ENCODE results near the gene DES. TPM values are rescaled to one million over a fixed set of nuclear protein-coding genes. Genes with fewer than 3 reads are reported as not detected.

The DES gene
- total RNA-seq, 1 donor from 2014 or later = not detected

- H3K4me3 Mint-ChIP-seq (ENCODE audit: unreplicated experiment) = no peak overlapping the region
- H3K4me1 Mint-ChIP-seq (ENCODE audit: unreplicated experiment) = peaks cover 7% of the 10 kb centered on the region
- peaks cover 4% of the 10 kb centered on the region for H3K9me3 Mint-ChIP-seq (ENCODE audit: unreplicated experiment)
- no peak for DNase-seq (ENCODE audit: extremely low spot score, unreplicated experiment)
- no peaks in the 10 kb centered on the region for H3K36me3 Mint-ChIP-seq (ENCODE audit: unreplicated experiment)
- H3K27me3 Mint-ChIP-seq (ENCODE audit: unreplicated experiment) = peaks cover 8% of the 10 kb centered on the region
- H3K27ac Mint-ChIP-seq (ENCODE audit: unreplicated experiment) = no peak overlapping the region
- no peak for TF ChIP-seq CTCF (IDR thresholded peaks at IDR 0.05)
Measured at GRCh38 chr2:219408631-219409030, 9.5 kb upstream of the DES start.

GRCh38 chr2:219409619-219410018, 8.6 kb upstream of the DES start:
- peaks cover 4% of the 10 kb centered on the region for H3K9me3 Mint-ChIP-seq (ENCODE audit: unreplicated experiment)
- H3K27me3 Mint-ChIP-seq (ENCODE audit: unreplicated experiment) = peaks cover 12% of the 10 kb centered on the region
- no peaks in the 10 kb centered on the region for H3K36me3 Mint-ChIP-seq (ENCODE audit: unreplicated experiment)
- H3K27ac Mint-ChIP-seq (ENCODE audit: unreplicated experiment) = no peak overlapping the region
- no peak overlapping the region for H3K4me3 Mint-ChIP-seq (ENCODE audit: unreplicated experiment)
- peaks cover 7% of the 10 kb centered on the region for H3K4me1 Mint-ChIP-seq (ENCODE audit: unreplicated experiment)
- no peak for TF ChIP-seq CTCF (IDR thresholded peaks at IDR 0.05)
- no peak for DNase-seq (ENCODE audit: extremely low spot score, unreplicated experiment)

GRCh38 chr2:219410390-219410789, 7.8 kb upstream of the DES start:
- no peak for TF ChIP-seq CTCF (IDR thresholded peaks at IDR 0.05)
- Mint-ChIP-seq H3K9me3 (ENCODE audit: unreplicated experiment) (peaks cover 4% of the 10 kb centered on the region), H3K4me3 (ENCODE audit: unreplicated experiment) (no peak overlapping the region), H3K36me3 (ENCODE audit: unreplicated experiment) (no peaks in the 10 kb centered on the region), H3K4me1 (ENCODE audit: unreplicated experiment) (peaks cover 5% of the 10 kb centered on the region), H3K27ac (ENCODE audit: unreplicated experiment) (no peak overlapping the region), H3K27me3 (ENCODE audit: unreplicated experiment) (peaks cover 12% of the 10 kb centered on the region)
- DNase-seq (ENCODE audit: extremely low spot score, unreplicated experiment) = no peak

- Mint-ChIP-seq H3K36me3 (ENCODE audit: unreplicated experiment) (no peaks in the 10 kb centered on the region), H3K27ac (ENCODE audit: unreplicated experiment) (no peak overlapping the region), H3K9me3 (ENCODE audit: unreplicated experiment) (peaks cover 4% of the 10 kb centered on the region), H3K4me1 (ENCODE audit: unreplicated experiment) (peaks cover 3% of the 10 kb centered on the region), H3K27me3 (ENCODE audit: unreplicated experiment) (peaks cover 14% of the 10 kb centered on the region), H3K4me3 (ENCODE audit: unreplicated experiment) (no peak overlapping the region)
- no peak for DNase-seq (ENCODE audit: extremely low spot score, unreplicated experiment)
- no peak for TF ChIP-seq CTCF (IDR thresholded peaks at IDR 0.05)
Measured at GRCh38 chr2:219414857-219415256, 3.3 kb upstream of the DES start.

GRCh38 chr2:219415580-219416234, 2.5 kb upstream of the DES start:
- no peak for TF ChIP-seq CTCF (IDR thresholded peaks at IDR 0.05)
- peaks cover 14% of the 10 kb centered on the region for H3K27me3 Mint-ChIP-seq (ENCODE audit: unreplicated experiment)
- no peak overlapping the region for H3K27ac Mint-ChIP-seq (ENCODE audit: unreplicated experiment)
- H3K36me3 Mint-ChIP-seq (ENCODE audit: unreplicated experiment) = no peaks in the 10 kb centered on the region
- DNase-seq (ENCODE audit: extremely low spot score, unreplicated experiment) = no peak
- H3K4me1 Mint-ChIP-seq (ENCODE audit: unreplicated experiment) = peaks cover 5% of the 10 kb centered on the region
- no peak overlapping the region for H3K4me3 Mint-ChIP-seq (ENCODE audit: unreplicated experiment)
- peaks cover 4% of the 10 kb centered on the region for H3K9me3 Mint-ChIP-seq (ENCODE audit: unreplicated experiment)

Data from osteocyte (in vitro differentiated cells).